Raji (cell line): ENCODE results near the gene NIPBL.

ENCODE experiments used
- POLR2A ChIP-seq: IDR thresholded peaks from 2 replicates; pipeline ENCODE4 v1.6.1; 2011; ENCODE audit warnings: low read depth, low read length, control low read depth; ENCODE audit not compliant: insufficient read depth

Gene NIPBL

DNA sequence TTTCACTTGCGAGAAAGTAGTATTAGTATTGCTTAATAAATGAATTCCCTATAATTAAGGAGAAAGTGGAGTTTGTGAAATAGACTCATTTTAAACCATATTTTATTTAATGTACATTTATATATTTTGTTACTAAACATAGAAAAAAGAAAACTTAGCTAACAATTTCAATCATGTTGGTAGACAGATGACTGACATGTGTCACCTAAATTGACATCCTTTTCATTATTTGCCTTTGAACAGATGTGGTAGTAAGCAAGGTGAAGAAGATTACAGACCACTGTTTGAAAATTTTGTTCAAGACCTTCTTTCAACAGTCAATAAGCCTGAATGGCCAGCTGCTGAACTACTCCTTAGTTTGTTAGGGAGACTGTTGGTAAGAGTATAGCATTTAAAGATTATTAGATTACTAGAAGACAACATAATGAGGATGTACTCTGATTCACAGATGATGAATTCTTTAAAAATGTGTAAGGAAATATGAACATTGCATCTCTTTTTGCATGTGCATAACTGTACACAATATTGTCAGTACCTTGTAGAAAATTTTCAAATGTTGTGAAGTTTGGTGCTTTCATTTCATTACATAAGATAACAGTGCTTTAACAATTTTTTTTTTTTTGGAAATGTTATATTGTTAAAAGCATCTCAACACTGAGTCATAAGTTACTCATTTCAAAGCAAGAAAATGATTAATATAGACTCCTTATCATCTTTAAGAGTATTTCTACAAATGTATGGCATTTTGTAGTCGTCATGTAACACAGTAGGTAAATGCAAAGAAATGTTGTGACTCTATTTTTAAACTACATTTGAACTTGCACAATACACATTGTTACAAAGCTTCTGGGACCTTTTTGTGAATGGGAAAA is 139.5 kb downstream of the NIPBL start:
- no peak for TF ChIP-seq POLR2A

- no peak for TF ChIP-seq POLR2A
These were observed 152.3 kb downstream of the NIPBL start for GRCh38 chr5:37028910-37029309.

- TF ChIP-seq POLR2A: no peak
These were observed 152.9 kb downstream of the NIPBL start for GRCh38 chr5:37029436-37029835.

DNA sequence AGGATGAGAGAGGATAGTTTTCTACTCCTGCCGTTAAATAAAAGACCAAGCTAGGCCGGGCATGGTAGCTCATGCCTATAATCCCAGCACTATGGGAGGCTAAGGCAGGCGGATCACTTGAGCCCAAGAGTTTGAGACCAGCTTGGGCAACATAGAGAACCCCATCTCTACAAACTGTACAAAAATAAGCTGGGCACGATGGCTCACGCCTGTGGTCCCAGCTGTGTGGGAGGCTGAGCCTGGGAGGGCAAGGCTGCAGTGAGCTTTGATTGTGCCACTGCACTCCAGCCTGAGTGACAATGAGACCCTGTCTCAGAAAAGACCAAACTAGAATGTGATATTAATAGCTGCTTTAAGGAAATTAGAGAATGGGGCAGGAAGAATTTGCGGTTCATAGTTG is 158.4 kb downstream of the NIPBL start:
- no peak for TF ChIP-seq POLR2A

DNA sequence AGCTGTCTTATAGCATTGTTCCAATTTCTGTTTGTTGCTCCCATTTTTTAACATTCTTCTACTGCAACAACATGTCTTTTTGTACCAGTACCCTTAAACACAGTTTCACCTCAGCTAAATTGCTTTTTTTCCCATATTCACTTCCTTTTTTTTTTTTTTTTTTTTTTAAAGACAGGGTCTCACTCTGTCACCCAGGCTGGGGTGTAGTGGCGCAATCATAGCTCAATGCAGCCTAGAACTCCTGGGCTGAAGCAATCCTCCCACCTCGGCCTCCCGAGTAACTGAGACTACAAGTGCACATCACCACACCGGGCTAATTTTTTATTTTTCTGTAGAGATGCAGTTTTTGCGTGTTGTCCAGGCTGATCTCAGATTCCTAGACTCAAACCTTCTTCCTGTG is 161.3 kb downstream of the NIPBL start:
- no peak for TF ChIP-seq POLR2A

- no peak for TF ChIP-seq POLR2A
These were observed 163.3 kb downstream of the NIPBL start for GRCh38 chr5:37039824-37040223.

DNA sequence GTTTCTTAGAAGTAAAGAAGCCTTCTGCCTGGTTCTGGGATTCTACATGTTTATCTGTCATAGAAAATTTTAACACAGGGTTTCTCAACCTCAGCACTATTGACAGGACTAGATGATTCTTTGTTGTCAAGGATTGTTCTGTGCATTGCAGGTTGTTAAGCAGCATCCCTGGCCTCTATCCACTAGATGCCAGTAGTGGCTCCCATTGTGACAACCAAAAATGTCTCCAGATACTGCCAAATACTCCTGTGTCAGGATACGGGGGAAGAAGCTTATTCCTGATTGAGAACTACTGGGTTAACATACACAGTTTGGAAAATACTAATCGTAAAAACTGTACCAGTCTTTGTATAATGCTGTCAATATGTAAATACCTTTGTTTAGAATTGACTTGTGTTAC is 167.1 kb downstream of the NIPBL start:
- TF ChIP-seq POLR2A: no peak

GRCh38 chr5:37044120-37044519 is 167.6 kb downstream of the NIPBL start:
- TF ChIP-seq POLR2A: no peak

- TF ChIP-seq POLR2A: no peak
These were observed 169.1 kb downstream of the NIPBL start for GRCh38 chr5:37045703-37046102.

DNA sequence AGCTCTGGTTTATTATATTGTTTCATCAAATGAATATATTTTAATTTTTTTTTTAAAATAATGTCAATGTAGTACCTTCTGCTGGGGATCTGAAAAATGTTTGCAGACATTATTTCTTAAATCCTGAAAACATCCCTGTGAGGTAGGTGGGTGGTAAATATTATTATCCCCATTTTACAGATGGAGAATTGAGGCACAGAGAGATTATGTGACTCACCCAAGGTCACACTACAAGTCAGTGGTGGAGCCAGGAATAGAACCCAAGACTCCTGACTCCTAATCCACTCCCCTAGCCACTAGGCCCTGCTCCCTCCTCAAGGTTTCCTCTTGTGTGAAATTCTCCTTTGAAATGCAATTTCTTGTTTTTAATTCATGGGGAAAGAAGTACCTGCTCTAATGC is 171.4 kb downstream of the NIPBL start:
- TF ChIP-seq POLR2A: no peak

DNA sequence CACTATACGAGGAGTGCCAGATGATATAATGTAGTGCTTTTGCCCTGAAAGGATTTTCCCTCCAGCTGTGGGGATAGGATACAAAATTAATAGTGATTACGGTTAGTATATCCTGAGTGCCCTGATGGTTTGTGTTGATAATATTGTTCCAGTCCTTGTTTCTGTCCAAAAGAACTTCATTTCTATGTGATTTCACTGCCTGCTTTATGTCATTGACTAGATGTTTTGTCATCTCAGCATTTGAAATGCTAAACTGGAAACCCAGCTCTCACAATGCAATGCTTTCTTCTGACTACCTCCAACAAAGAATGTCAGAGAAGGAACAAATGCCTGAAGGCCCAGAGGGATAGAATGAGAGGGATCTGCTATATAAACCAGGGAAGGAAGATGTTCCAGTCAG is 177.8 kb downstream of the NIPBL start:
- no peak for TF ChIP-seq POLR2A

- no peak for TF ChIP-seq POLR2A
These were observed 178.9 kb downstream of the NIPBL start for GRCh38 chr5:37055383-37055990.

DNA sequence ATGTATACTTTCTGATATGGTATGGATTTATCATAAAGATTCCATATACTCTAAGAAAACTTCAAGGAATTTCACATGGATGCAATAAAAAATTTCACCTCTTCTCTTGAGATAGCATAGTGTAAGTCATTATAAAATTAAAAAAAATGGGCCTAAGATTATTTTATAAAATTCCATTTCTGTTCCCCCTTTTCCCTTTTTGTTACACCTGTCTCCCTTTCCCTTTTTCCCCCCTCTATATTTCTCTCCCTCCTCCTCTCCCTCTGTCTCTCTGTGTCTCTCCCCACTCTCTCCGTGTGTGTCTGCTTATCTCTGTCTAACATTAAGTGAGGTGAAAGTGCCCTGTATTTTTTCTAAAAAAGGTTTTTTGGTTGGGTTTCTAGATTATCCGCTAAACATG is 180.2 kb downstream of the NIPBL start:
- TF ChIP-seq POLR2A: no peak

GRCh38 chr5:37060030-37060429 is 183.5 kb downstream of the NIPBL start:
- TF ChIP-seq POLR2A: no peak

DNA sequence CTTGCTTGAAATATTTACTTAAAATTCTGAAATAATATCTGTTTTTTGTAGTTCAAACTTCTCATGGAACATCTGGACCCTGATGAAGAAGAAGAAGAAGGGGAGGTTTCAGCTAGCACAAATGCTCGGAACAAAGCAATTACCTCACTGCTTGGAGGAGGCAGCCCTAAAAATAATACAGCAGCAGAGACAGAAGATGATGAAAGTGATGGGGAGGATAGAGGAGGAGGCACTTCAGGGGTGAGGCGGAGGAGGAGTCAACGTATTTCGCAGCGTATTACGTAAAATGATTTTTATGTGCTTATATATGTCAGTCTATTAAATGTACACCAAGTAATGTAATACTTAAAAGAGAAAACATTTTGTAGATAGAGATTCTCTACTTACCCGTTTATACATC is 187.2 kb downstream of the NIPBL start:
- TF ChIP-seq POLR2A: no peak

DNA sequence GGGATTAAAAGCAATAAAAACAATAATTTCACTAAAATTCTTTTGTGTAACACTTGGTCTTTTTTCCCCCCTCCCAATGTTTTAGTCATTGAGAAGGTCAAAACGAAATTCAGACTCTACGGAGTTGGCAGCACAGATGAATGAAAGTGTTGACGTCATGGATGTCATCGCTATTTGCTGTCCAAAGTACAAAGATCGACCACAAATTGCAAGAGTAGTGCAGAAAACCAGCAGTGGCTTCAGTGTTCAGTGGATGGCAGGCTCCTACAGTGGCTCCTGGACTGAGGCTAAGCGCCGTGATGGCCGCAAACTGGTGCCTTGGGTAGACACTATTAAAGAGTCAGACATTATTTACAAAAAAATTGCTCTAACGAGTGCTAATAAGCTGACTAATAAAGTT is 187.9 kb downstream of the NIPBL start:
- TF ChIP-seq POLR2A: no peak
